Tibial nerve (tissue), 3 donors: ENCODE measurements around the gene IL11RA.

Experiments
- POLR2A ChIP-seq, 2 donors: fragments of 450-650 bp; IDR thresholded peaks; one replicate each; pipeline ENCODE4 v1.6.1; 2017; ENCODE audit warnings: antibody characterized with exemption in 2 of 2, mild to moderate bottlenecking in 2 of 2, moderate library complexity in 2 of 2
- TF ChIP-seq, protein P1 (sequence below), 5 experiments: fragments of 200-600 bp in 3 of 5; fragments of 450-650 bp in 2 of 5; sonication (generic) in 3 of 5; IDR thresholded peaks; one replicate each; pipeline ENCODE4 v1.5.1; 2016 to 2019; ENCODE audit warnings: antibody characterized with exemption in 5 of 5, mild to moderate bottlenecking in 3 of 5, moderate library complexity in 2 of 5

DNA sequence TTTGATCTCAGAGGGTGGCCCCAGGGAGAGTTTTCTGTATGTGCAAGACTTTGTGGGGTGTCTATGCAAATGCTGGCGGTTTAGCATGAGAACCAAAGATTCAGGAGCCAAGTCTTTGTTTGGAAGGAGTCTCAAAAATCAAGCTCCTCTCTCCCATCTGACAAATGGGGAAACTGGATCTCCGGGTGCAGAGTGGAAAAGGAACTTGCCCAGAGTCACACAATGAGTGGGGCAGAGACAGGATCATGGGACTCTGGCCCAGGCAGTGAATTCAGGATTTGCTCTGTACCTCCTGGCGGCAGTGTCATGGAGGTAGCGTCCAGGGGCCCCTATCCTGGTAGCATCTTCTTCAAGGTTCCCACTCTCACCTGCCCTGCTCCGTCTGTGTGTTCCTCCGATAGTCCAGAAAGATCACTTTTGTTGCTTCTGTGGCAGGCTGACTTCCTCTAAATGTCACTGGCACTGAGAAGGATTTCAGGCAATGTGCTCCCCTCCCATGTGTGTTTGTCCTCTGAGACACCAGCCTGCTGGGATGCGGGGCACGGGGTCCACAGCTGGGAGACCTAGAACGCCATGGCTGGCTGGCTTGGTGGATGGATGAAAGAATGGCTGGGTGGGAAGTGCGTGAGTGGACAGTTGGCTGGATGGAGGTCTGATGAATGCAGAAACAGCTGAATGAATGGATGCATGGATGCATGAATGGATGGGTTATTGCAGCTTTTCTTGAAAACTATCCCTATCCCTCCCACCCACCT, 35.5 kb downstream of the IL11RA start:
- TF ChIP-seq, protein P1, sequence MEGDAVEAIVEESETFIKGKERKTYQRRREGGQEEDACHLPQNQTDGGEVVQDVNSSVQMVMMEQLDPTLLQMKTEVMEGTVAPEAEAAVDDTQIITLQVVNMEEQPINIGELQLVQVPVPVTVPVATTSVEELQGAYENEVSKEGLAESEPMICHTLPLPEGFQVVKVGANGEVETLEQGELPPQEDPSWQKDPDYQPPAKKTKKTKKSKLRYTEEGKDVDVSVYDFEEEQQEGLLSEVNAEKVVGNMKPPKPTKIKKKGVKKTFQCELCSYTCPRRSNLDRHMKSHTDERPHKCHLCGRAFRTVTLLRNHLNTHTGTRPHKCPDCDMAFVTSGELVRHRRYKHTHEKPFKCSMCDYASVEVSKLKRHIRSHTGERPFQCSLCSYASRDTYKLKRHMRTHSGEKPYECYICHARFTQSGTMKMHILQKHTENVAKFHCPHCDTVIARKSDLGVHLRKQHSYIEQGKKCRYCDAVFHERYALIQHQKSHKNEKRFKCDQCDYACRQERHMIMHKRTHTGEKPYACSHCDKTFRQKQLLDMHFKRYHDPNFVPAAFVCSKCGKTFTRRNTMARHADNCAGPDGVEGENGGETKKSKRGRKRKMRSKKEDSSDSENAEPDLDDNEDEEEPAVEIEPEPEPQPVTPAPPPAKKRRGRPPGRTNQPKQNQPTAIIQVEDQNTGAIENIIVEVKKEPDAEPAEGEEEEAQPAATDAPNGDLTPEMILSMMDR (IDR thresholded peaks at IDR 0.05) = no peak
- no peak for TF ChIP-seq POLR2A (IDR thresholded peaks at IDR 0.05)
